HepG2 (cell line): Measurements from ENCODE around the gene CCDC124. TPM values are rescaled to one million over a fixed set of nuclear protein-coding genes. Genes with fewer than 3 reads are reported as not detected.

Experiments
- ATF6 ChIP-seq: sonication (generic); formaldehyde crosslinking; conservative IDR thresholded peaks from 2 replicates; pipeline ENCODE4 v1.4.0; 2020; ENCODE audit warnings: missing genetic modification reagents
- CEBPZ ChIP-seq: IDR thresholded peaks from 2 replicates; pipeline ENCODE4 v1.6.1; 2012; ENCODE audit warnings: low read length, improper control_type of control experiment
- FOXK1 ChIP-seq: sonication (generic); formaldehyde crosslinking; IDR thresholded peaks from 2 replicates; pipeline ENCODE4 v1.4.0; 2020; ENCODE audit warnings: low read depth, missing genetic modification reagents, borderline replicate concordance
- HOXA5 ChIP-seq: sonication (generic); formaldehyde crosslinking; IDR thresholded peaks from 2 replicates; pipeline ENCODE4 v1.4.0; 2020; ENCODE audit warnings: missing genetic modification reagents
- IRF1 ChIP-seq: sonication (generic); formaldehyde crosslinking; IDR thresholded peaks from 2 replicates; pipeline ENCODE4 v1.4.0; 2020; ENCODE audit warnings: low read depth, mild to moderate bottlenecking, missing genetic modification reagents
- IRF2 ChIP-seq: IDR thresholded peaks from 2 replicates; pipeline ENCODE4 v1.6.1; 2018; ENCODE audit warnings: missing genetic modification reagents, missing compliant biosample characterization
- IRF9 ChIP-seq: sonication (generic); formaldehyde crosslinking; IDR thresholded peaks from 2 replicates; pipeline ENCODE4 v1.8.0; 2022; ENCODE audit warnings: missing genetic modification reagents, mild to moderate bottlenecking, borderline replicate concordance
- MAF1 ChIP-seq: sonication (generic); formaldehyde crosslinking; IDR thresholded peaks from 2 replicates; pipeline ENCODE4 v1.5.0; 2020; ENCODE audit warnings: missing genetic modification reagents, borderline replicate concordance
- ONECUT2 ChIP-seq: sonication (generic); formaldehyde crosslinking; IDR thresholded peaks from 2 replicates; pipeline ENCODE4 v1.4.0; 2020; ENCODE audit warnings: missing genetic modification reagents
- PHF5A ChIP-seq: IDR thresholded peaks from one replicate; pipeline ENCODE4 v1.6.1; 2018; ENCODE audit warnings: low read depth, missing genetic modification reagents; ENCODE audit not compliant: unreplicated experiment
- SALL2 ChIP-seq: sonication (generic); formaldehyde crosslinking; IDR thresholded peaks from 2 replicates; pipeline ENCODE4 v1.8.1; 2023; ENCODE audit warnings: mild to moderate bottlenecking, missing genetic modification reagents, inconsistent platforms
- SRF ChIP-seq: IDR thresholded peaks from 2 replicates; pipeline ENCODE4 v1.6.1; 2011; ENCODE audit warnings: mild to moderate bottlenecking, low read depth, low read length, moderate library complexity
- SUZ12 ChIP-seq: fragments of 150-350 bp; IDR thresholded peaks from 2 replicates; pipeline ENCODE4 v1.6.1; 2014; ENCODE audit warnings: low read depth, low read length
- ZBTB14 ChIP-seq: sonication (generic); formaldehyde crosslinking; IDR thresholded peaks from 2 replicates; pipeline ENCODE4 v1.4.0; 2020; ENCODE audit warnings: missing genetic modification reagents
- ZFY ChIP-seq: sonication (generic); formaldehyde crosslinking; IDR thresholded peaks from 2 replicates; pipeline ENCODE4 v1.4.0; 2020; ENCODE audit warnings: missing genetic modification reagents
- ZNF136 ChIP-seq: sonication (generic); formaldehyde crosslinking; IDR thresholded peaks from 2 replicates; pipeline ENCODE4 v1.8.1; 2022; ENCODE audit warnings: low read depth, mild to moderate bottlenecking, moderate library complexity, missing genetic modification reagents
- ZNF224 ChIP-seq: sonication (generic); formaldehyde crosslinking; IDR thresholded peaks from 2 replicates; pipeline ENCODE4 v1.5.0; 2020; ENCODE audit warnings: mild to moderate bottlenecking, missing genetic modification reagents
- ZNF670 ChIP-seq: sonication (generic); formaldehyde crosslinking; IDR thresholded peaks from 2 replicates; pipeline ENCODE4 v1.8.0; 2022; ENCODE audit warnings: mild to moderate bottlenecking, missing genetic modification reagents, borderline replicate concordance
- ZNF747 ChIP-seq: sonication (generic); formaldehyde crosslinking; IDR thresholded peaks from 2 replicates; pipeline ENCODE4 v1.8.1; 2023; ENCODE audit warnings: missing genetic modification reagents, mild to moderate bottlenecking, borderline replicate concordance
- polyA plus RNA-seq, 8 experiments: library from polyadenylated mRNA; depleted of rRNA in 3 of 8; stranded (reverse) in 7 of 8; unstranded in 1 of 8; fragments of >200 nt; fragmentation: Illumina TruSeq in 4 of 8; extraction: Trizol in 4 of 8; gene quantifications; 2 replicates each; pipeline versions ENCODE4 v1.2.1 to v1.2.3, GENCODE V29; 2011 to 2016; ENCODE audit warnings: low read depth in 4 of 8, missing spikeins in 1 of 8, mixed read lengths in 1 of 8; ENCODE audit not compliant: insufficient read depth in 1 of 8
- total RNA-seq, 5 experiments: library from RNA; depleted of rRNA; stranded (reverse); fragments of >200 nt; fragmentation: Illumina TruSeq; extraction: Trizol; gene quantifications; 2 replicates each; pipeline ENCODE4 v1.2.3, GENCODE V29; 2016; ENCODE audit warnings: low read depth in 1 of 5

Gene CCDC124
- total and polyA plus RNA-seq, 2 of the 13 experiments (the other 11 are each of a cell fraction or from before 2014, with no cell fraction given): 14.9 to 20.3 TPM

GRCh38 chr19:17932485-17933338 is at the start of gene CCDC124 (continued):
- TF ChIP-seq ZBTB14 (CRISPR knock-in tag) (peak; percentile 47), ZNF224 (CRISPR knock-in tag) (no peak), IRF1 (CRISPR knock-in tag) (no peak), ONECUT2 (CRISPR knock-in tag) (no peak), CEBPZ (no peak), IRF9 (CRISPR knock-in tag) (no peak), SALL2 (CRISPR knock-in tag) (peak; percentile 90), PHF5A (CRISPR knock-in tag) (peak; percentile 80), ZNF747 (CRISPR knock-in tag) (no peak; the same call in 1 of the 2 replicates), MAF1 (CRISPR knock-in tag) (no peak), FOXK1 (CRISPR knock-in tag) (peak; percentile 72; the same call in 1 of the 2 replicates), SUZ12 (no peak), ZNF136 (CRISPR knock-in tag) (peak; percentile 69; the same call in 1 of the 2 replicates), ZNF670 (CRISPR knock-in tag) (peak; percentile 76; the same call in 1 of the 2 replicates), HOXA5 (peak; percentile 76), ATF6 (CRISPR knock-in tag) (no peak), SRF (no peak), IRF2 (CRISPR knock-in tag) (peak; percentile 59; the same call in 1 of the 2 replicates), ZFY (CRISPR knock-in tag) (peak; percentile 85)
